ENCODE measurements around the gene NPSR1.
"Not testable (repeated sequence)": the region's sequence is repeated elsewhere in the genome, so short reads cannot be mapped to it uniquely, and the experiment has no call there.

NPSR1 gene

GRCh38 chr7:34839645-34840044, 181.6 kb downstream of the NPSR1 start:
- no peak for DNase-seq

GRCh38 chr7:34840176-34840785, 182.3 kb downstream of the NPSR1 start:
- no peak for DNase-seq

GRCh38 chr7:34841326-34841725, 183.3 kb downstream of the NPSR1 start:
- DNase-seq = no peak

GRCh38 chr7:34842782-34843181, 184.8 kb downstream of the NPSR1 start:
- no peak for DNase-seq

GRCh38 chr7:34844406-34844805, 186.4 kb downstream of the NPSR1 start:
- DNase-seq = no peak

- DNase-seq = no peak
Observed at GRCh38 chr7:34844936-34845665, 187.1 kb downstream of the NPSR1 start.

- no peak for DNase-seq
Observed at GRCh38 chr7:34845666-34846361, 187.8 kb downstream of the NPSR1 start.

- DNase-seq = no peak
Observed at GRCh38 chr7:34846976-34847375, 189.0 kb downstream of the NPSR1 start.

- no peak for DNase-seq
Observed at GRCh38 chr7:34848670-34849069, 190.7 kb downstream of the NPSR1 start.

GRCh38 chr7:34849163-34849960, 191.3 kb downstream of the NPSR1 start:
- no peak for DNase-seq

- DNase-seq = no peak
Observed at GRCh38 chr7:34849986-34850385, 192.0 kb downstream of the NPSR1 start.

- no peak for DNase-seq
Observed at GRCh38 chr7:34850681-34851080, 192.7 kb downstream of the NPSR1 start.

GRCh38 chr7:34851431-34851830, 193.4 kb downstream of the NPSR1 start:
- no peak for DNase-seq

- not testable (repeated sequence) for DNase-seq
Observed at GRCh38 chr7:34858444-34858843, 200.4 kb downstream of the NPSR1 start.

- not testable (repeated sequence) for DNase-seq
Observed at GRCh38 chr7:34859281-34859680, 201.3 kb downstream of the NPSR1 start.

GRCh38 chr7:34866222-34866621, 208.2 kb downstream of the NPSR1 start:
- DNase-seq = not testable (repeated sequence)

- DNase-seq = not testable (repeated sequence)
Observed at GRCh38 chr7:34867341-34867740, 209.3 kb downstream of the NPSR1 start.

- not testable (repeated sequence) for DNase-seq
Observed at GRCh38 chr7:34868602-34869001, 210.6 kb downstream of the NPSR1 start.

GRCh38 chr7:34869057-34869456, 211.0 kb downstream of the NPSR1 start:
- no peak for DNase-seq

GRCh38 chr7:34870041-34870440, 212.0 kb downstream of the NPSR1 start:
- DNase-seq = not testable (repeated sequence)

- not testable (repeated sequence) for DNase-seq
Observed at GRCh38 chr7:34874329-34874728, 216.3 kb downstream of the NPSR1 start.

GRCh38 chr7:34875481-34875880, 217.5 kb downstream of the NPSR1 start:
- no peak for DNase-seq
